ENCODE results near the gene MACROD1.

The MACROD1 gene

GRCh38 chr11:64127267-64128072 lies 38.4 kb downstream of the MACROD1 start:
- TF ChIP-seq YY1 (IDR thresholded peaks at IDR 0.05; ENCODE audit: low read depth) (no peak), REST (IDR thresholded peaks at IDR 0.05; ENCODE audit: low read depth) (no peak), CEBPB (IDR thresholded peaks at IDR 0.05) (no peak), EGR1 (IDR thresholded peaks at IDR 0.05) (no peak), EP300 (IDR thresholded peaks at IDR 0.05; ENCODE audit: borderline replicate concordance) (no peak), USF1 (IDR thresholded peaks at IDR 0.05) (no peak), RAD21 (IDR thresholded peaks at IDR 0.05; ENCODE audit: low read depth) (no peak), NFIC (IDR thresholded peaks at IDR 0.05) (no peak), CREB1 (IDR thresholded peaks at IDR 0.05; ENCODE audit: low read depth) (no peak), FOXM1 (IDR thresholded peaks at IDR 0.05; ENCODE audit: borderline replicate concordance, low read depth) (no peak), TCF12 (IDR thresholded peaks at IDR 0.05; ENCODE audit: low read depth) (no peak), TEAD4 (IDR thresholded peaks at IDR 0.05) (no peak), ZBTB7A (IDR thresholded peaks at IDR 0.05; ENCODE audit: low read depth) (no peak), TAF1 (IDR thresholded peaks at IDR 0.05; ENCODE audit: low read depth) (no peak)
- TF ChIP-seq, protein P1, sequence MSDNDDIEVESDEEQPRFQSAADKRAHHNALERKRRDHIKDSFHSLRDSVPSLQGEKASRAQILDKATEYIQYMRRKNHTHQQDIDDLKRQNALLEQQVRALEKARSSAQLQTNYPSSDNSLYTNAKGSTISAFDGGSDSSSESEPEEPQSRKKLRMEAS (IDR thresholded peaks at IDR 0.05) = no peak

DNA sequence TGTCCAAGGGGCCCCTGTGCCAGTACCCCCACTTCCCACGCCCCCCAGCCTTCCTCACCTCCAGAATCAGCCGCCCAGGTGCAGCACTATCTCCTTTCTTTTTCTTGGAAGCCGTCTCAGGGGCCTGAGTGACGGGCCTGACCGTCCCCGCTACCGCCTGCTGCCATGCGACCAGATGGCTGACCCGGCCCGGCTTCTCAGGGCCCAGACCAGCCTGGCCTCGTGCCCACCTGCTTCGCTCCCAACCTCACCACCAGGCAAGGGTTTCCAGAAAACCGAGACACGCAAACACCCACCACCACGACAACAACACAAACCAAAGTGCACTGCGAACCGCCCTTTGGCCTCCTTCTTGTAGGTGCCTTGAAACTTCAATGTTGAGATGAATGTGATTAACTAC lies 39.1 kb downstream of the MACROD1 start:
- TF ChIP-seq RAD21 (IDR thresholded peaks at IDR 0.05; ENCODE audit: low read depth) (no peak), NFIC (IDR thresholded peaks at IDR 0.05) (no peak), USF1 (IDR thresholded peaks at IDR 0.05) (no peak), EGR1 (IDR thresholded peaks at IDR 0.05) (no peak), EP300 (IDR thresholded peaks at IDR 0.05; ENCODE audit: borderline replicate concordance) (no peak)

DNA sequence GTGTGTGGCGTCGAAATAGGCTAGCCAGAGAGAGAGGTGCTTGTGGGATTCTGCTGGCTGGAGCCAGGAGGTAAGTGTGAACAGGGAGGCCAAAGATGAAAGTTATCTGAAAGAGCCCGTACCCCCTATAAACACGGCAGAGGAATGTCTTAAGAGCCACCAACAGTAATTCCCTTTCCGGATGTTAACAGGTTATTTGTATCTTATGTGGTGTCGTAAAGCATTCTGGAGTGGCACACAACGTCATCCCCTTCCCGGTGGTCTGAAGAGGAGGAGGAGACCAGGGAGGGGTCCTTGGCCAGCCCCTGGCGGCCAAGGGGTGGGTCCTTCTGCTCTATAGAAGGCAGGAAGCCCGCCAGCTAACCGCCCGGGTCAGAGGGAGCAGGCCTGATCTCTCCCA lies 39.5 kb downstream of the MACROD1 start:
- TF ChIP-seq CREB1 (IDR thresholded peaks at IDR 0.05; ENCODE audit: low read depth) (no peak), NFIC (IDR thresholded peaks at IDR 0.05) (no peak), USF1 (IDR thresholded peaks at IDR 0.05) (no peak), FOXM1 (IDR thresholded peaks at IDR 0.05; ENCODE audit: borderline replicate concordance, low read depth) (no peak)

DNA sequence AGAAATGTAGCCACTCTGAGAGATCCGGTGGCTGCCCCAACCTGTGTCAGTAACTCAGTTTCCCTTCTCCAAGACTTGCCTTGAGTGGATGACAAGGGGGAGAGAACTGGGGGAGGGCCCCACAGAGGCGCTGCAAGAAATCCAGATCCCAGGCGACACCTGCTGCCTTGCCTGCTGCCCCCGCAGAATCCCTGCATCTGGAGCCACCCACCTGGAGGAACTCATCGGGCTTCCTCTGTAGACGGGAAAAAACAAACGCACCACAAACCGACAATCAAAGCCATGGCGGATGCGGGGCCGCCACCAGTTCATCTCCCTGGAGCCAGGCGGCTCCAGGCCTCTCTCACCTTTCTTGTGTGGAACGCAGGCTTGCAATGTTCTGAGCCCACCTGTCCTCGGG lies 40.2 kb downstream of the MACROD1 start:
- no peak for TF ChIP-seq RAD21 (IDR thresholded peaks at IDR 0.05; ENCODE audit: low read depth)
- TF ChIP-seq NFIC (IDR thresholded peaks at IDR 0.05) = no peak
- no peak for TF ChIP-seq TAF1 (IDR thresholded peaks at IDR 0.05; ENCODE audit: low read depth)
- no peak for TF ChIP-seq EP300 (IDR thresholded peaks at IDR 0.05; ENCODE audit: borderline replicate concordance)
- no peak for TF ChIP-seq REST (IDR thresholded peaks at IDR 0.05; ENCODE audit: low read depth)

DNA sequence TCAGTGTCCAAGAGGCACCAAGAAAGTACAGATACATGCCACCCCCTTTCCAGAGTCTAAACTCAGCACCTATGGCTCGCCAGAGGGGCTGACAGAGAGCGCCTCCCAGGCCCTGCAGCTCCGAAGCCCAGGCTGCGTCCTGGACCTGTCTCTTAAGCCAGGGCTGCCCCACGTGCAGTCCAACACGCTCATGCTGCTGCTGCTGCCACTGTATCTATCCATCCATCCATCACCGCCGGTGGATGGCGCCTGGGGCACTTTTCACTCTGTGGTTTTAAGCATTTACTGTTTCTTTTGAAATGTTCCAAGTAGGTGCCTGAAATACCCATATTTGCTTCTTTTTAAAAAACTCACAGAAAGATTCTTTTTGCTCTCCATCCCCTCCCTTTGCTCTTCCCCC lies 41.8 kb downstream of the MACROD1 start:
- TF ChIP-seq USF1 (IDR thresholded peaks at IDR 0.05) (no peak), CREB1 (IDR thresholded peaks at IDR 0.05; ENCODE audit: low read depth) (no peak), TEAD4 (IDR thresholded peaks at IDR 0.05) (no peak), TAF1 (IDR thresholded peaks at IDR 0.05; ENCODE audit: low read depth) (no peak), RAD21 (IDR thresholded peaks at IDR 0.05; ENCODE audit: low read depth) (no peak), FOXM1 (IDR thresholded peaks at IDR 0.05; ENCODE audit: borderline replicate concordance, low read depth) (no peak), TCF12 (IDR thresholded peaks at IDR 0.05; ENCODE audit: low read depth) (no peak), YY1 (IDR thresholded peaks at IDR 0.05; ENCODE audit: low read depth) (no peak), CEBPB (IDR thresholded peaks at IDR 0.05) (no peak), NFIC (IDR thresholded peaks at IDR 0.05) (no peak), REST (IDR thresholded peaks at IDR 0.05; ENCODE audit: low read depth) (no peak), EP300 (IDR thresholded peaks at IDR 0.05; ENCODE audit: borderline replicate concordance) (no peak), ZBTB7A (IDR thresholded peaks at IDR 0.05; ENCODE audit: low read depth) (no peak), EGR1 (IDR thresholded peaks at IDR 0.05) (no peak)
- TF ChIP-seq, protein P1 (IDR thresholded peaks at IDR 0.05) = no peak

Data from Ishikawa (cell line).